Lower leg skin (tissue), 4 donors: ENCODE measurements around the gene CISH. TPM values are rescaled to one million over a fixed set of nuclear protein-coding genes. Genes with fewer than 3 reads are reported as not detected.
A peak's percentile ranks its signal among the peaks of the same experiment; 100 is the strongest.

Experiments
- DNase-seq, 2 donors: peaks; one replicate each; pipeline ENCODE4 v3.0.0-alpha.2; 2019; ENCODE audit warnings: low spot score in 2 of 2
- H3K4me3 ChIP-seq: fragments of 200-600 bp; sonication (generic); 2 replicates; pipeline ENCODE4 v1.5.1; 2017; ENCODE audit warnings: mild to moderate bottlenecking, low read depth; ENCODE audit not compliant: poor library complexity, severe bottlenecking
- POLR2A ChIP-seq, 2 donors: fragments of 450-650 bp; IDR thresholded peaks; one replicate each; pipeline ENCODE4 v1.6.1; 2016 to 2017; ENCODE audit warnings: antibody characterized with exemption in 2 of 2, mild to moderate bottlenecking in 1 of 2, moderate library complexity in 1 of 2
- WGBS, 2 donors: methylation state at CpG; one replicate each; pipeline ENCODE4 v1.1.5; 2018; 5-methylcytosine and 5-hydroxymethylcytosine counted together
- intact Hi-C: fragments of 100-400 bp; cut with DNase I; formaldehyde crosslinking; loops from one replicate; pipeline ENCODE4 v1.15.0; 2023; ENCODE audit warnings: low total_unique reads
- total RNA-seq, 4 donors: library from RNA; depleted of rRNA; stranded (reverse); fragments of >200 nt; gene quantifications; one replicate each; pipeline ENCODE4 v1.1.0, GENCODE V29; 2016
- TF ChIP-seq, protein P1 (sequence below), 3 donors: fragments of 450-650 bp; IDR thresholded peaks; one replicate each; pipeline ENCODE4 v1.5.1; 2016; ENCODE audit warnings: antibody characterized with exemption in 3 of 3, mild to moderate bottlenecking in 3 of 3, moderate library complexity in 2 of 3

CISH gene
- total RNA-seq, 4 donors from 2014 or later = 10.4 to 14.5 (median 12.9) TPM

- no peak overlapping the region for H3K4me3 ChIP-seq
- intact Hi-C loops = no loop called here
- TF ChIP-seq, protein P1, sequence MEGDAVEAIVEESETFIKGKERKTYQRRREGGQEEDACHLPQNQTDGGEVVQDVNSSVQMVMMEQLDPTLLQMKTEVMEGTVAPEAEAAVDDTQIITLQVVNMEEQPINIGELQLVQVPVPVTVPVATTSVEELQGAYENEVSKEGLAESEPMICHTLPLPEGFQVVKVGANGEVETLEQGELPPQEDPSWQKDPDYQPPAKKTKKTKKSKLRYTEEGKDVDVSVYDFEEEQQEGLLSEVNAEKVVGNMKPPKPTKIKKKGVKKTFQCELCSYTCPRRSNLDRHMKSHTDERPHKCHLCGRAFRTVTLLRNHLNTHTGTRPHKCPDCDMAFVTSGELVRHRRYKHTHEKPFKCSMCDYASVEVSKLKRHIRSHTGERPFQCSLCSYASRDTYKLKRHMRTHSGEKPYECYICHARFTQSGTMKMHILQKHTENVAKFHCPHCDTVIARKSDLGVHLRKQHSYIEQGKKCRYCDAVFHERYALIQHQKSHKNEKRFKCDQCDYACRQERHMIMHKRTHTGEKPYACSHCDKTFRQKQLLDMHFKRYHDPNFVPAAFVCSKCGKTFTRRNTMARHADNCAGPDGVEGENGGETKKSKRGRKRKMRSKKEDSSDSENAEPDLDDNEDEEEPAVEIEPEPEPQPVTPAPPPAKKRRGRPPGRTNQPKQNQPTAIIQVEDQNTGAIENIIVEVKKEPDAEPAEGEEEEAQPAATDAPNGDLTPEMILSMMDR (IDR thresholded peaks at IDR 0.05) = no peak
- TF ChIP-seq POLR2A (IDR thresholded peaks at IDR 0.05) = no peak
- WGBS, 2 donors = 15 to 35% methylated on average over 4 to 6 of the region's 6 CpGs
- peak in 1 of 2 donors; percentile 58 for DNase-seq
These were observed 16.0 kb upstream of the CISH start for GRCh38 chr3:50627407-50628051.

DNA sequence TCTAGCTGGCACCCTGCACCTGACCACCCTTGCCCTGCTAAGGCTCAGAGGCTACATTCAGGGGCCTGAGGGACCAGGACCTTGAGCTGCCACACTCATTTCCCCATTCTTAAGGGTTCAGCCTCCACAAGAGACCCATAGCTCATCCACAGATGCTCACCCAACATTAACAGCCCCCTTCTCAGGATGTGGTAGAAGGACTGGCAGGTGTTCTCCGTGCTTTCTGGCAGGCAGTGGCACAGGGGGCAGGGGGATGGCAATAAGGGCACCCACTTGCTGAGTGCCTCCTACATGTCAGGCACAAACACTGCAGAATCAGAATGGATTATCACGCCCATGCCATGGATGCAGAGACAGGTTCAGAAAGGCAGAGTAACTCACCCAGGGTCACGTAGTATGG, 14.8 kb upstream of the CISH start:
- intact Hi-C loops = no loop called here
- TF ChIP-seq, protein P1 (IDR thresholded peaks at IDR 0.05) = no peak
- TF ChIP-seq POLR2A (IDR thresholded peaks at IDR 0.05) = no peak
- WGBS, 2 donors = 89 to 94% methylated on average over 3 of the region's 3 CpGs
- no peak overlapping the region for H3K4me3 ChIP-seq
- DNase-seq = no peak

GRCh38 chr3:50625231-50626182, 13.9 kb upstream of the CISH start:
- intact Hi-C loops = no loop called here
- no peak for TF ChIP-seq POLR2A (IDR thresholded peaks at IDR 0.05)
- TF ChIP-seq, protein P1 (IDR thresholded peaks at IDR 0.05) = no peak
- 70 to 76% methylated on average over 13 to 17 of the region's 18 CpGs for WGBS, 2 donors
- DNase-seq = no peak
- no peak overlapping the region for H3K4me3 ChIP-seq

GRCh38 chr3:50624634-50625033, 13.1 kb upstream of the CISH start:
- TF ChIP-seq, protein P1 (IDR thresholded peaks at IDR 0.05) = no peak
- TF ChIP-seq POLR2A (IDR thresholded peaks at IDR 0.05) = no peak
- 71 to 77% methylated on average over 2 of the region's 2 CpGs for WGBS, 2 donors
- H3K4me3 ChIP-seq = no peak overlapping the region
- intact Hi-C loops = loop anchor here (5.0 kb wide), 1 partner anchor 1058 kb away; no protein-coding TSS in a partner anchor
- DNase-seq = no peak

DNA sequence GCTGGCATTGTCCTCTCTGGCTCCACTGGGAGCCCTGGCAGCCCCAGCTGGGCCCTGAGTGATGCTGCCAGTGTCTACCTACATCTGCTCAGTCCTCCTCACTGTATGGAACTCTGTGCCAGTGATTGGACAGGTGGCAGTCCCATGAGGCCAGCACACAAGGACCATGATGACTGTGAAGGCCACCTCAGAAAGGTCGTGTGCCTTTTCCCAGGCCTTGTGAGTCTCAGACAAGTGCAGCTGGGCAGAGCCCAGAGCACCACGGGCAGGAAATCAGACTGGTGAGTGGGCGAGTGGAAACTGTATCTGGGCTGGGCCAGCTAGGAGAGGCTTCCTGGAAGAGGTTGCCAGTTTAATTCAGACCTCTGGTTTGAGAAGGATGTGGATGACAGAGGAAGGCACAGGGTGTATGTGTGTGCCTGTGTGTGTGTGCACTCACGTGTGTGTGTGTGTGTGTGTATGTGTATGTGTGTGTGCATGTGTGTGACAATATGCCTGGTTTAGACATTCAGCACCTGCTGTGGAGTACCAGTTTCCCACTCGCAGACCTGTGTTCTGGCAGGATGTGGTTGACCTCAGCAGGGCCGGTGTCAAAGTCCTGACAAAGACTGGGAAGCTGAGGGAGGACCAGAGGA, 12.4 kb upstream of the CISH start:
- WGBS, 2 donors = 36 to 37% methylated on average over 6 of the region's 6 CpGs
- intact Hi-C loops = loop anchor here (5.0 kb wide), 1 partner anchor 1058 kb away; no protein-coding TSS in a partner anchor

More for the DNA sequence above, 12.4 kb upstream of the CISH start:
- no peak for TF ChIP-seq POLR2A (IDR thresholded peaks at IDR 0.05)
- TF ChIP-seq, protein P1 (IDR thresholded peaks at IDR 0.05) = no peak
- DNase-seq = no peak
- H3K4me3 ChIP-seq = no peak overlapping the region
